Stimulated activated CD4-positive, alpha-beta T cell treated with anti-CD3 and anti-CD28 coated beads, Interleukin-2, amount 100 ng/mL, for 24 hours (primary cell): ENCODE measurements around the gene ZSWIM6.

Experiments
- DNase-seq, 2 donors: peaks; one replicate each; pipeline ENCODE4 v3.0.0-alpha.2; 2020

The ZSWIM6 gene

GRCh38 chr5:61450493-61451279 lies 118.6 kb downstream of the ZSWIM6 start:
- DNase-seq = no peak

- DNase-seq = no peak
Measured at GRCh38 chr5:61455179-61456006, 123.3 kb downstream of the ZSWIM6 start.

DNA sequence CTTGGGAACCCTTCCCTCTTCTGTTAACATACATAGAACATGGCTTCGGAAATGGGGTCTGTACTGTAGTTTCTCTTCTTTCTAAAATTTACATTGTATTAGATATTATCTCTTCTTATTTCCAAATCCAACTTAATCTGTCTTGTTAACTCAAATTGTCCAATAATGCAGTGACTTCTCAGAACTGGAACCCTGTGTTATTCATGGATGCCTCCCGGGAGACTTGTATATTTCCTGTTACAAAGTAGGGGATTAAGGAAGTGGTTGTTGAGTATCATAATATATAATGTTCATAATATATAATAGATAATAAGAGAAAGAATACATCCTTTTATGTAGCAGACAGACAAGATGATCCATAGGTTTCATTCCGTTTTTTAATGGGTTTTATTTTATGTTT lies 128.4 kb downstream of the ZSWIM6 start:
- DNase-seq = no peak

DNA sequence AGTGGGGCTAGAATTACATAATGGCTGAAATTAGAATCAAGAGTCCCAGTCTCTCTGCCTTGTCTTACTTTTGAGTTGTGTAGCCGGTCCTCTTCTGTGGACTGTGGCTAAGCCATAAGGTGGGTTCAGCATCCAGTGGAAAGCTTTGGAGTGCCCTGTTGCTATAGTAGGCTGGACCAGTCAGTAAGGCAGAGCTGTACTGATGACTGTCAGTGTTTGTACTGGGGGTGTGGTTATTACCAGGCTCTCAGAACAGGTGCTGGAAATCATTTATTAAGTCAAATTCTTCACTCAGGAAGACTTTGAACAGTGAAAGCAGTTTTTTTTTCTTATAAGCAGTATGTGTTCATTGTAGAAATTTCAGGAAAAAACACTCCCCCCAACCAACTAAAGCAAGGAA lies 129.4 kb downstream of the ZSWIM6 start:
- DNase-seq = no peak

GRCh38 chr5:61461926-61462325 lies 129.9 kb downstream of the ZSWIM6 start:
- no peak for DNase-seq

- no peak for DNase-seq
Measured at GRCh38 chr5:61463596-61463995, 131.5 kb downstream of the ZSWIM6 start.

- DNase-seq = no peak
Measured at GRCh38 chr5:61464512-61464911, 132.5 kb downstream of the ZSWIM6 start.

DNA sequence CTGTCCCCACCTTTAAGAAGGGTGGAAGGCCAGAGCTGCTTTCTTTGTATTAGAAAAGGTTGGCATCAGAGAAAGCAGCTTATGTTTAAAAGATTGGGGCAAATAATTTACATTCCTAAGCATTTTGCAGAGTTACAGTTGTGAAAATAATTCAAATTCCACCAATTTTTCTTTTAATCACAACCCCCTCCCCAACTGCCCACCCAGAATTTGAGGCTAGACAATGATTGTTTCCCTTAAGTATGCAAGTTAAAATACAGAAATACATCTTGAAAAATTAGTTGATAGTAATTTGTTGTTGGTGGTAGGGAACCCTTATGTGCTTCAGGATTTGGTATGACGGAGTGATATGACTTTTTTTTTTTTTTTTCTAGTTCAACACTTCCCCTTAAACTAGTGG lies 133.0 kb downstream of the ZSWIM6 start:
- no peak for DNase-seq

DNA sequence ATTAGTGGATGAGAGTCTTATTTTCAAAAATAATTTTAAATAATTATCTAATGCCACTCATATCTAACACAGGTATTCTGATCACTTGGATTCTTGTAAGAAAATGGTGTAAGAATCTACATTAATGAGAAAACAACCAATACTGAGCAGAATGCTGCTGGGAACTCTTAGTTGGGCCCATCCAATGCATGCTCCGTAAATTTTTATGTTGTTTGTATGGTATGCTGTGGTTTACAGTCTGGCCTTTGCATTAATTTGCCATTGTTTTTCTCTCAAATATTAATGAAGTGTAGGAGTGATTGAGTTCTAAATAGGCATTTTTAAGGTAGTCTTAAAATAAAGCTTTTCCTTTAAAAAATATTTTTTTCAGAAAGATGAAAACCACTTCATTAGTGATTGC lies 133.4 kb downstream of the ZSWIM6 start:
- no peak for DNase-seq

- no peak for DNase-seq
Measured at GRCh38 chr5:61466017-61466416, 134.0 kb downstream of the ZSWIM6 start.

DNA sequence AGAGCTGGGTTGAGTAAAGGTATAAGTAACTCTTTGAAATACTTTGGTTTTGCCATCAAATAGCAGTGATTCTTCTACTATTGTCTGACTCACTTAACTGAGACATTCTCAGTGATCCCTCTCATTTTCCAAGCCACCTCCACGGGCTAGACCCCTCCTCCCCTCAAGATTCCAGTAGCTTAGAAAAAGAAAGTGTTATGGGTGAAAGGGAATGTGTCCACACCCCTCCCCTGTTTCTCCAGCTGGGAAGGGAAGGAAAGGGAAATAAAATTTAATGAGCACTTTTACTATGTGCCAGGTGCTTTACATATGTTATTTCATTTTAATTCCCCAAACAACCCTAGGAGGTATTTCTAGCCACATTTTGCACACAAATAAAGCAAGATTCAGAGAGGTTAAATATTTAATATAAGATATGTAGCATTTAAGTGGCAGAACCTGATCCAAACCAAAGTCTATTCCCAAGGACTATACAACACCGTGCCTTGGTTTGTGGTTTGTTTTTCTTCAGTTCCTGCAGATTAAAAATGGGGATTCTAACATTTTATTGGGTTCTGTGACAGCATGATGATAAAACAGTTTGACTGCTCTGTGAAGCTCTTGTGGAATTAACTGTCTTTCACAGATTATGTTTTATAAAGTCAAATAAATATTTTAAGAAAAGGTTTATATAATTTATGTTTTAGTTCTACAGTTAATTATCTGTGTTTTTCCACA lies 135.9 kb downstream of the ZSWIM6 start:
- DNase-seq = no peak

- DNase-seq = no peak
Measured at GRCh38 chr5:61468483-61468865, 136.4 kb downstream of the ZSWIM6 start.

DNA sequence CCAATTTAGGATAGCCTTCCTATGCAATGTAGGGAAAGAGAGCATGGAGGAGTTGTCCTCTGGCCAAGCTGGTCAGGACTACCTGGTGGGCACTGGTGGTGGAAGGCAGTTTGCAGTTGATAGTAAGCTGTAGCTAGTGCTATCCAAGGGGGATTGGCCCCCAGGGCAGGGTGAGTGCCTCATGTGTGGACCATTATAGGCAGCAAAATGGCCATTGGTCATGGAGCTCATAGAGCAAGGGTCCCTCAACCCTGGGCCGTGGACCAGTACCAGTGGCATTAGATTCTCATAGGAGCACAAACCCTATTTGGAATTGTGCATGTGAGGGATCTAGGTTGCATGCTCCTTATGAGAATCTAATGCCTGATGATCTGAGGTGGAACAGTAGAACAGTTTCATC lies 139.3 kb downstream of the ZSWIM6 start:
- no peak for DNase-seq

DNA sequence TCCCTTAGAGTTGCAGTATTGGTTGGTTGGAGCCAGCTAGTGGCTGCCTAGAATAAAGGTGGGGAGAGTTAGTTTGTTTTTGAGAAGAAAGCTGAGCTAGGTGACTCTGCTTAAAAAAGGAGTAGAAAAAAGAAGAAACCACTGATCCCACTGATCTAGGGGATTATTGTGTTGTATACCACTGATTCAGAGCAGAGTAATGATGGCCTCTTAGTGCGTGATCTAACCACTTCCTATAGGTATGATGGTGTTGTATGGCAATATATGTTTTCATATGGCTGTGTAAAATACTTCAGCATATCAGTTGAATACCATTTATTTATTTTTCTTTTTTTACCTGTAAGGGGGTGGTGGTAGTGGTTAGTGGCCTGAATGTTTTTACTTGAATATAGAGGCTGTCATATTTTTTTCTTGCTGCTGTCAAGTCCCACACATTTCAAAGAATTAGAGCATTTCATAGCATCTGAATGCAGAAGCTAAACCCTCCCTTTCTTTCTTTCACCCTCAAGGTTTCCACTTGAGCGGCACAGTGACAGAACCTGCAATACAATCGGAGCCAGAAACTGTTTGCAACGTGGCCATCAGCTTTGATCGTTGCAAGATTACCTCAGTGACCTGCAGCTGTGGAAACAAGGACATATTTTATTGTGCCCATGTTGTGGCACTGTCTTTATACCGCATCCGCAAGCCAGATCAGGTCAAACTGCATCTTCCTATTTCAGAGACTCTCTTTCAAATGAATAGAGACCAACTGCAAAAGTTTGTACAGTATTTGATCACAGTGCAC lies 140.3 kb downstream of the ZSWIM6 start:
- DNase-seq = no peak

DNA sequence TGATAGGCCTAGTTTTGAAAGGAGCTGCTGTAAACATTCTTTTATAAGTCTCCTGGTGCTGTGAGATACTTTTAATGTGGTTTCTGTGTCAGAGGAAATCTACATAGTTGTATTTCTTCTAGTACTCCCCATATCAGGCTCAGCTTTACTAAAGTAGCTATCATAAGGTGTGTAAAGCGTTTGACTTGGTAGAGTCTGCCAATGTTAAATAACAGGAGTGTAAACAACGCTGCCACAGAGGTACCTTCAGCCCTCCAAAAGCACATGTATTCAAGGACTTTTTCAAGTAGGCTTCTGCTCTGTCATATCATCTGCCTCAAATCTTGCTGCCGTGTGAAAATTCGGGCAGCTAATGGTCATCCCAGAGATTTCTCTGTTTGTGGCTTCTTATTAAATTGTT lies 142.7 kb downstream of the ZSWIM6 start:
- DNase-seq = no peak

- DNase-seq = no peak
Measured at GRCh38 chr5:61477788-61478187, 145.7 kb downstream of the ZSWIM6 start.

GRCh38 chr5:61479850-61480614 lies 148.0 kb downstream of the ZSWIM6 start:
- no peak for DNase-seq

DNA sequence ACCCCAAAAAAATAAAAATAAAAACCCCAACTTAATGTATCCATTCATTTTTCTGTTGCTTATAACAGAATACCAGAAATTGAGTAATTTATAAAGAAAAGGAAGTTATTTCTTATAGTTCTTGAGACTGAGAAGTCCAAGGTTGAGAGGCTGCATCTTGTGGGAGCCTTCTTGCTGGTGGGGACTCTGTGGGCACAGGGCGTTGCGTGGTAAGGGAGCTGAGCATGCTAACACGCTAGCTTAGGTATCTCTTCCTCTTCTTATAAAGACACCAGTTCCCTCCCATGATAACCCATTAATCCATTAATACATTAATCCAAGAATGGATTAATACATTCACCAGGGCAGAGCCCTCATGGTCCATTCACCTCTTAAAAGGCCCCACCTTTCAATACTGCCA lies 150.9 kb downstream of the ZSWIM6 start:
- DNase-seq = no peak

- no peak for DNase-seq
Measured at GRCh38 chr5:61486476-61486875, 154.4 kb downstream of the ZSWIM6 start.

- DNase-seq = no peak
Measured at GRCh38 chr5:61489574-61489973, 157.5 kb downstream of the ZSWIM6 start.

DNA sequence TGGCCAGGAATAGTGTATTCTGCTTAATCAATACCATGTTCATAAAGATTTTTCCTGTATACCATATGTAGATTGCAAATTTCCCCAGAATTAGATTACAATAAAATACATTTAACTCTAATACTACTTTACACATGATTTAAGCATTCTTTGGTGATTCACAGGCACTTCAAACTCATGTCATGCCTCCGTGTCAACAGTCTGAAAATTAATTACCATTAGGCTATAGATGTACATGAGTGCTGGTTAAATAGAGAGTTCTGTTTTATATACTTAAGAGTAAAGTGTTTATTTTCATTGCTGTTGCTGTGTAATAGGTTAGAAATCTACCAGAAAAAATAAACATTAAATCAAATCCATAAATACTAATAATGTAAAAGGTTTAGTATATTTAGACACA lies 159.8 kb downstream of the ZSWIM6 start:
- DNase-seq = no peak

- DNase-seq = no peak
Measured at GRCh38 chr5:61493973-61494372, 161.9 kb downstream of the ZSWIM6 start.
